Activated T-helper 9 cell treated with anti-CD3 and anti-CD28 coated beads, Interleukin-2, amount 50 U/mL, for 16 hours (primary cell): Measurements from ENCODE around the gene NLRP9.
"Not testable (repeated sequence)": the region's sequence is repeated elsewhere in the genome, so short reads cannot be mapped to it uniquely, and the experiment has no call there.

Experiments used
- DNase-seq: peaks from one replicate; pipeline ENCODE4 v3.0.0-alpha.2; 2020; ENCODE audit warnings: low read depth

Gene NLRP9

GRCh38 chr19:55738302-55738701 is at the start of gene NLRP9:
TSS of gene NLRP9 (minus strand) at chr19:55738402. CDS start at chr19:55738374, 28 bp downstream.
- no peak for DNase-seq

GRCh38 chr19:55781112-55781511 is 42.9 kb upstream of the NLRP9 start:
- DNase-seq, result no peak

GRCh38 chr19:55778331-55778730 is 40.1 kb upstream of the NLRP9 start:
- no peak for DNase-seq

- DNase-seq, result no peak
Observed at GRCh38 chr19:55777528-55777927, 39.3 kb upstream of the NLRP9 start.

GRCh38 chr19:55769632-55770031 is 31.4 kb upstream of the NLRP9 start:
- not testable (repeated sequence) for DNase-seq

- not testable (repeated sequence) for DNase-seq
Observed at GRCh38 chr19:55768818-55769217, 30.6 kb upstream of the NLRP9 start, which contains the start of gene RFPL4AL1. TSS of gene RFPL4AL1 (plus strand) at chr19:55769118. CDS start at chr19:55771805, 2,687 bp downstream.

GRCh38 chr19:55766466-55766865 is 28.3 kb upstream of the NLRP9 start:
- no peak for DNase-seq

- not testable (repeated sequence) for DNase-seq
Observed at GRCh38 chr19:55758797-55759196, 20.6 kb upstream of the NLRP9 start, which contains the start of gene RFPL4A. TSS of gene RFPL4A (plus strand) at chr19:55759097. CDS start at chr19:55761801, 2,704 bp downstream.

- not testable (repeated sequence) for DNase-seq
Observed at GRCh38 chr19:55756808-55757207, 18.6 kb upstream of the NLRP9 start.

GRCh38 chr19:55753401-55753800 is 15.2 kb upstream of the NLRP9 start:
- DNase-seq, result no peak

GRCh38 chr19:55750715-55751114 is 12.5 kb upstream of the NLRP9 start:
- no peak for DNase-seq

- not testable (repeated sequence) for DNase-seq
Observed at GRCh38 chr19:55730378-55730777, 7.8 kb downstream of the NLRP9 start.

GRCh38 chr19:55723491-55723890 is 14.7 kb downstream of the NLRP9 start:
- no peak for DNase-seq

GRCh38 chr19:55720801-55721200 is 17.4 kb downstream of the NLRP9 start:
- no peak for DNase-seq

- no peak for DNase-seq
Observed at GRCh38 chr19:55720214-55720746, 17.9 kb downstream of the NLRP9 start.

GRCh38 chr19:55717879-55718711 is 20.1 kb downstream of the NLRP9 start:
- DNase-seq, result not testable (repeated sequence)

- no peak for DNase-seq
Observed at GRCh38 chr19:55717251-55717650, 21.0 kb downstream of the NLRP9 start.

GRCh38 chr19:55716531-55716930 is 21.7 kb downstream of the NLRP9 start:
- no peak for DNase-seq

- DNase-seq, result no peak
Observed at GRCh38 chr19:55712804-55713631, 25.2 kb downstream of the NLRP9 start.

- no peak for DNase-seq
Observed at GRCh38 chr19:55711719-55712118, 26.5 kb downstream of the NLRP9 start.

GRCh38 chr19:55705972-55706371 is 32.2 kb downstream of the NLRP9 start:
- no peak for DNase-seq

GRCh38 chr19:55704494-55705245 is 33.5 kb downstream of the NLRP9 start:
- DNase-seq, result no peak
